Measurements from ENCODE around the gene KLHL9. TPM values are rescaled to one million over a fixed set of nuclear protein-coding genes. Genes with fewer than 3 reads are reported as not detected.
A peak's percentile ranks its signal among the peaks of the same experiment; 100 is the strongest.
"Not testable (repeated sequence)": the region's sequence is repeated elsewhere in the genome, so short reads cannot be mapped to it uniquely, and the experiment has no call there.

KLHL9 gene
- total RNA-seq (2014; rRNA removed; shearing (Covaris generic); ENCODE audit: low replicate concordance), result 2.5 and 4.3 TPM in 2 replicates

DNA sequence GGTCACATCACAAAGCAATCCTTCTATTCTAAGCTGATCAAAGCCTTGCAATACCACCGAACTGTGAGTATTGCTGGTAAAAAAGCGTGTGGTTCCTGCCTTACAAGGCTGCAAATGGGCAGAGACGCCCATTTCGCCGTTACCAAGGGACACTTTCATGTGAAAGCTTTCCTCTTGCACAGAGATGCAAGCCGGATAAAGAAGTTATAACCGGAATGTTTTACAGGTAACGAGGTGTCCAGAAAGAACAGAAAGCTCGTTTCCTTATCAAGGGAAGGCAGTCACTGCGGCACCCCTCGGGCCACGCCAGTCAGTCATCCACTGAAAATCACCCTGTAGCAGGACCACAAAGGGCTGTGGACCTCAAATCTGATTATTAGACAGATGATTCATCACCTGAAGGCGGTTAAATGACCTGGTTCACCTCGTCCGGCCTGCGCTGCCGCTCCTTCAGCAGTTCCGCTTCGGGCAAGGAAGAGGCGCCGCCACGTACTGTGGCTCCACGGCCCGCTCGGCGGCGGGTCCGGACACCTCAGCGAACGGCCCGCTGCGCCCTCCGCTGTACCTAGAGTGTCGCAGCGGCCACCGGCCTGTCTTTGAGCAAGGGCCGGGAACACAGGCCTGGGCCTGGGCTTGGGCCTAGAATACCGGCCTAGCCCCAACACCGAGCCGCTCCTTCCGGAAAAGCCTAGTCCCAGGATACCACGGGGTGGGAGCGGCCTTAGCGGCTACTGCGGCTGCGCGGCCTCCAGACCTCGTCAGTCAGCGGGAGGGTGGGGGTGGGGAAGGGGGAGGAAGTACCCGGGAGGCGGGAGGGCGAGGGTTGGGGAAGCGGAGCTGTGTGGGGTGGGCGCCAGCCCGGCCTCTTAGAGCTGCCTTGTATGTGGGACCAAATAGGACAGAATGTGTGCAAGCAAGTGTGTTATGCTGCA lies at the start of gene KLHL9:
Gene KLHL9 (minus strand): TSS at position 704 of the 932 bp plus-strand sequence. CDS start 545 bp downstream, at position 159.
- in situ Hi-C loops (cut with HindIII; ENCODE audit: low pct_unique_long_range_greater_than_20kb, low sequenced_read_pairs), result loop anchor here (10.0 to 25.0 kb wide), 2 partner anchors 227 to 450 kb away; no protein-coding TSS in a partner anchor
- DNase-seq (ENCODE audit: low read depth), result peak; percentile 77

DNA sequence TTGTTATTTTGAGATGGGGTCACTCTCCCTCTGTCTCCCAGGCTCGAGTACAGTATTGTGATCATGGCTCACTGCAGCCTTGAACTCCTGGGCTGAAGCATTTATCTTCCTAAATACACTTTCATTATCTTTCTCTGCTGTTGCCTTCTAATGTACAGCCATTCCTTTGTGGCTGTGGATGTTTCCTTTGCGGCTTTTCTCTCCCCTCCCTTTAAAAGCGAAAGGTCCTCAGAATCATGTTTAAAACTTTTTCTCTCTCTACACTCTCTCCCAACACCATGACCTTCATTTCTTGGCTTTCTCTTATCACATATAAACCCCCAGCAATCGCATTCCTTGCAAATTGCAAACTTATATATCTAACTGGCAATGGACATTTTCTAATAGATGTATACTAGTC lies 48.4 kb upstream of the KLHL9 start:
- no peak for DNase-seq (ENCODE audit: low read depth)

GRCh38 chr9:21381448-21382339 lies 46.5 kb upstream of the KLHL9 start:
- in situ Hi-C loops (cut with HindIII; ENCODE audit: low pct_unique_long_range_greater_than_20kb, low sequenced_read_pairs), result no loop called here
- DNase-seq (ENCODE audit: low read depth), result peak; percentile 43

More for the DNA sequence above, 48.4 kb upstream of the KLHL9 start:
- in situ Hi-C loops (cut with HindIII; ENCODE audit: low pct_unique_long_range_greater_than_20kb, low sequenced_read_pairs), result no loop called here

- DNase-seq (ENCODE audit: low read depth); in situ Hi-C loops (cut with HindIII; ENCODE audit: low pct_unique_long_range_greater_than_20kb, low sequenced_read_pairs): not testable (repeated sequence)
Measured at GRCh38 chr9:21371467-21371866, 36.3 kb upstream of the KLHL9 start.

GRCh38 chr9:21367957-21368356 lies 32.8 kb upstream of the KLHL9 start, which contains the start of gene IFNA13:
TSS of gene IFNA13 (minus strand) at chr9:21368057. CDS start at chr9:21368010, 47 bp downstream.
- in situ Hi-C loops (cut with HindIII; ENCODE audit: low pct_unique_long_range_greater_than_20kb, low sequenced_read_pairs), result no loop called here
- no peak for DNase-seq (ENCODE audit: low read depth)

- in situ Hi-C loops (cut with HindIII; ENCODE audit: low pct_unique_long_range_greater_than_20kb, low sequenced_read_pairs); DNase-seq (ENCODE audit: low read depth): not testable (repeated sequence)
Measured at GRCh38 chr9:21367169-21367568, 32.0 kb upstream of the KLHL9 start.

- in situ Hi-C loops (cut with HindIII; ENCODE audit: low pct_unique_long_range_greater_than_20kb, low sequenced_read_pairs), result no loop called here
- DNase-seq (ENCODE audit: low read depth), result no peak
Measured at GRCh38 chr9:21362287-21362686, 27.1 kb upstream of the KLHL9 start.

DNA sequence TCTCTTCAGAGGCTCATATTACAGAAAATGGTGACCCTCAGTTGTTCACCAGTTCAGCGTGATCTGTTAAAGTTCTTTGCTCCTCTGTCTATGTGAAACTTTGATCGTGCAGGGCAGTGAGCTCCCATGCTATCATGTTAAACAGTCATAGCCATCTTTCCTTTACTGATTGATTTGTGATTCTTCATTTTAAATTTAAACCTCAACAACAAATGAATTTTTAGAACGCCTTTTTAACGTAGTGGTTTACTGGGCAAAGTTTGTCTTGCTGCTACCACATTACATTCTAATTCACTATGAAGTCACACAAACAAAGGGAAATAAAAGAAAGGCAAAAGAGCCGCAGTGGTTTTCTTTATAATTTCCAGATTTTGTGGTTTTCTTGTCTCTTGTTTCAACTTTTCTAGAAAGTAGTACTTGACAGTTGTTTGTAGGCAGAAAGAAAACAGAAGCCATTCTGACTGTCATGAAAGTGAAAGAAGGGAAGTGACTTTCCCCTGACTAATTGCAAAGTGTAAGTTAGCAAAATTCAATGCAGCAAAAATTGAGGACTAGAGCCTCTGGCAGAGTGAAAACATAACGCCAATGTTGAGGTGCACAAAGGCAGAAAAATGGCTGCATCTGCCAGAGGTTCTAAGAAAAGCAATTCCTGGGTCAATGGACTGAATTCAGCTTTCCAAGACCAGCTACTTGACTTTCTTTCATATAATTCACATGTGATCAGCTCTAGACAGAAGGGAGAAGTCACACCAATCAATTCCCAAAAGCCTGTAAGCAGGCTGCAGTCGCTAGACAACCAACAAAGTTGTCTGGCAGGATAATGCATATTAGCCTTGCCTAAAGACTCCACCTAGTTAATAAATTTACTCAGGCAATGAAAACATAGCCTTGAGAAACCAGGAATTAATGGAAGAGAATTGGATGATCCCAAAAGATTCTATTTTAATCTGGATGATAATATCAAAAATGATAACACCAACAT lies 22.6 kb upstream of the KLHL9 start:
- DNase-seq (ENCODE audit: low read depth), result no peak
- in situ Hi-C loops (cut with HindIII; ENCODE audit: low pct_unique_long_range_greater_than_20kb, low sequenced_read_pairs), result no loop called here

DNA sequence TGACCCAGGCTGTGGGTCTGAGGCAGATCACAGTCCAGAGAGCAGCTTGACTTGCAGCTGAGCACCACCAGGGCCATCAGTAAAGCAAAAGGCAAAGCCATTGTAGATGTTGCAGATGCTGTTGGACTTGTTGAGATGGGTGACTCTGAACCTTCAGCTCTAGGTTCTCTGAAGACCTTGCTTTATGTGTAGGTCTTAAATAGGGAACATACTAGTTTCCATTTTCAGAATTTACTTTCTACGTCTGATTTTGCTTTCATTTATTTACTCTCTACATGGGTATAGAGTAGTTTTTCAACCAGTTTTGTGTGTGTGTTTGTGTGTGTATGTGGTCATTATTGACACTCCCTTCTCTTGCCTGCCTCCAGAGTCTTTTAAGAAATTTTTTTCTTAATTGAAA lies 15.6 kb upstream of the KLHL9 start, which contains the start of gene IFNA6:
Gene IFNA6 (minus strand): TSS at position 101 of the 400 bp plus-strand sequence. CDS start 0 bp downstream, at position 101.
- DNase-seq (ENCODE audit: low read depth), result no peak
- in situ Hi-C loops (cut with HindIII; ENCODE audit: low pct_unique_long_range_greater_than_20kb, low sequenced_read_pairs), result no loop called here

- in situ Hi-C loops (cut with HindIII; ENCODE audit: low pct_unique_long_range_greater_than_20kb, low sequenced_read_pairs), result loop anchor here (25.0 kb wide), 1 partner anchor 214 kb away; no protein-coding TSS in a partner anchor
- DNase-seq (ENCODE audit: low read depth), result no peak
Measured at GRCh38 chr9:21348430-21348970, 13.3 kb upstream of the KLHL9 start.

- in situ Hi-C loops (cut with HindIII; ENCODE audit: low pct_unique_long_range_greater_than_20kb, low sequenced_read_pairs), result loop anchor here (25.0 kb wide), 1 partner anchor 222 kb away; no protein-coding TSS in a partner anchor
Measured at GRCh38 chr9:21340735-21341134, 5.5 kb upstream of the KLHL9 start.

DNA sequence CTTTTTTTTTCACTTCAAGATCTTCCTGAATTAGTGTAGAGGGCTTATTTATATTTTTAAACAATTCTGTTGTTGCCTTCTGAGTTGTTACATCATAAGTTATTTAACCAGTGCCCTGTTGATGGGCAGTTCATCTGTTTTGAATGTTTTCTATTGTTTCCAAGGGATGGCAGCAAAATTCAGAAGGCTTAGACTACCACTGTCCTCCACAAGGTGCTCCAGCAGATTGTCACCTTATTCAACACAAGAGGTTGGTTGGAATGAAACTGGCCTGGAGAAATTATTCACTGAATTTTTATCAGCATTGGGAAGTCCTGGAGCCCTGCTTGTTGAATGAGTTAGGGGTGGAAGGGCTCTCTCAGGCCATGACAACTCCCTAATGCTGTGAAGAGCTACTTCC lies 1.3 kb upstream of the KLHL9 start:
- in situ Hi-C loops (cut with HindIII; ENCODE audit: low pct_unique_long_range_greater_than_20kb, low sequenced_read_pairs), result loop anchor here (10.0 to 25.0 kb wide), 2 partner anchors 226 to 448 kb away; no protein-coding TSS in a partner anchor
- no peak for DNase-seq (ENCODE audit: low read depth)

More at GRCh38 chr9:21340735-21341134, 5.5 kb upstream of the KLHL9 start:
- DNase-seq (ENCODE audit: low read depth), result no peak

GRCh38 chr9:21333226-21333625 lies 2.0 kb downstream of the KLHL9 start:
- in situ Hi-C loops (cut with HindIII; ENCODE audit: low pct_unique_long_range_greater_than_20kb, low sequenced_read_pairs), result loop anchor here (10.0 to 25.0 kb wide), 2 partner anchors 229 to 452 kb away; no protein-coding TSS in a partner anchor
- DNase-seq (ENCODE audit: low read depth), result no peak

DNA sequence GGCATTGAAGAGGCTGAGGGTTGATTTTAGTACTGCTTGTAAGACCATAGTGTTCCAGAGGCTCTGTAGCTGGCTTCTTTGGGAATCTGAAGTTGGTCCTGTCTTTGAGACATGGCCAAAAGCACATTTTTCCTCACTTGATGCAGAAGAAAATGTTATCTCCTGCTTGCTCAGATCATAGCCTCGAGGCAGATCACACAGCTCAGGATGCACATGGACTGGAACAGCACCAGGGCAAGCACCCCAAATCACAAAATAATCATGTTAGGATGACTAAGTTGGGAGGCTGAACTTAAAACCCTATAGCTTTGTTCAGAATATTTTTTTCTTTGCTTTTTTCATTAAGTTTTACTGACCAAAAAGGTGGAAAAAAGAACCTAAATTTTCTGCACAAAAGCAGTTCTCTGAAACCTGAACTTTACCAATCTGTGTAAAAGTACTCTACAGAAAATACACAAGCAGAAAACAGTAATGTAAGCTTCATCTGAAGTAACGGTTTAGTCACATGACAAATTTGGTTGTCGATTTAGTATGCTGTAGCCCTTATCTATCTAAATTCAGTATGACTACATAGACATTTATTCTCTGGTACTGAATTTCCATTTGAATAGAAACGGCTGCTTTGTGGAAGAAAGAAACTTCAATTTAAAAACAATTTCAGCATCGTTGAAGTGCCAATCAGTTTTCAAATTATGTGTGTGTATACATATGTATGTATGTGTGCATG lies 3.4 kb downstream of the KLHL9 start:
- DNase-seq (ENCODE audit: low read depth), result no peak
- in situ Hi-C loops (cut with HindIII; ENCODE audit: low pct_unique_long_range_greater_than_20kb, low sequenced_read_pairs), result loop anchor here (10.0 to 25.0 kb wide), 2 partner anchors 230 to 453 kb away; no protein-coding TSS in a partner anchor

DNA sequence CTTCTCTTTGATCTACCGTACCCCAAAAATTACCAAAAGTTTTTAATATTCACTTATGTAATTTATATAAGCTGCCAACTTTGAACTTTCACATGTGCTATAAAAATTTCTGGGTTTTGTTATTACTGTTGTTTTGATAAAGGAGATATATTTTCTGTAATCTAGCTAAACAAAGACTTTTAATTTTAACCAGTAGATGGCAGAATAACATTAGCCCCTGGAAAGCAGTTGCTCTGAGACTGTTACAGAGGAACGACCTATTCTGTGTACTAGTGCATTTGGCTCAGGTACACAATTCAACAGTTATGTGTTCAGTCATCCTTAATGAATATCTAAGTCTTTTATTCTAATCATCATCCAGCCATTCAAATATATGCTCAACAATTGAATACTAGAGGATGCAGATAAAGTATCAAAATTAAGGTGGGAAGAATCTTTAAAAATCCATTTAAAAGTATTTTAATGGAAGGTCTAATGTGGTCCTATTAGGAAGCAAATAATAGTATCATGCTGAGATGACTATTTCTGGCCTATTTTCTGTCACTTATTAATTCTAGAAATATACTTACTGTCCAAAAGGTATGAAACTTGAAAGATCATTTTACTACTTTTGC lies 8.6 kb downstream of the KLHL9 start:
- in situ Hi-C loops (cut with HindIII; ENCODE audit: low pct_unique_long_range_greater_than_20kb, low sequenced_read_pairs), result loop anchor here (25.0 kb wide), 1 partner anchor 236 kb away; no protein-coding TSS in a partner anchor
- DNase-seq (ENCODE audit: low read depth), result peak; percentile 10

DNA sequence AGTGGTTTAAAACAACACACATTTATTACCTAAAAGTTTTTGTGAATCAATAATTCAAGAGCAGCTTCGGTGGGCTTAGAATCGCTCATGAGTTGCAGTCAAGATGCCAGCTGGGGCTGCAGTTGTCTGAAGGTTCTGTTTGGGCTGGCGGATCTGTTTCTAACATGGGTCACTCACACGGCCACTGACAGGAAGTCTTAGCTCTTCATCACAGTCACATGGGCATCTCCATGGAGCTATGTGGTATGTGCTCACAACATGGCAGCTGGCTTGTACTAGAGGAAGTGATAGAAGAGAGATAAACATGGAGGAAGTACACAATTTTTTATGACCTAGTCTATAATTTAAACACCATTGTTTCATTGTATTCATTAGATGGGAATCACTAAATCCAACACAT lies 11.2 kb downstream of the KLHL9 start:
- no peak for DNase-seq (ENCODE audit: low read depth)
- in situ Hi-C loops (cut with HindIII; ENCODE audit: low pct_unique_long_range_greater_than_20kb, low sequenced_read_pairs), result no loop called here

All from Caki2 (cell line).